ENCODE measurements around the gene VASH1.

- TF ChIP-seq YY1 (IDR thresholded peaks at IDR 0.05; ENCODE audit: insufficient read depth, insufficient read length) = no peak
- no peak for TF ChIP-seq ZNF274 (IDR thresholded peaks at IDR 0.05; ENCODE audit: low read depth, low read length)
- TF ChIP-seq SUZ12 (IDR thresholded peaks at IDR 0.05; ENCODE audit: extremely low read depth, insufficient read depth, insufficient read length) = no peak
Measured at GRCh38 chr14:76772300-76773187, 11.3 kb downstream of the VASH1 start.
